GM19239 (cell line): ENCODE measurements around the gene NSUN2.

Source experiments
- DNase-seq: peaks from one replicate; pipeline ENCODE4 v3.0.0; 2011; ENCODE audit warnings: low spot score; ENCODE audit not compliant: insufficient read length
- FAIRE-seq: peaks from 2 replicates; lab custom pipeline; 2011; peaks lifted over from hg19 to GRCh38; lab: Jason Lieb, UNC

NSUN2 gene

GRCh38 chr5:6568889-6569288 lies 64.0 kb downstream of the NSUN2 start:
- no peak for DNase-seq
- no peak for FAIRE-seq

- no peak for DNase-seq
Observed at GRCh38 chr5:6568383-6568782, 64.5 kb downstream of the NSUN2 start.

GRCh38 chr5:6567835-6568234 lies 65.0 kb downstream of the NSUN2 start:
- DNase-seq (no peak), FAIRE-seq (no peak)

More at GRCh38 chr5:6568383-6568782, 64.5 kb downstream of the NSUN2 start:
- FAIRE-seq: no peak

GRCh38 chr5:6567068-6567467 lies 65.8 kb downstream of the NSUN2 start:
- DNase-seq: no peak
- no peak for FAIRE-seq

GRCh38 chr5:6565492-6565891 lies 67.4 kb downstream of the NSUN2 start:
- no peak for FAIRE-seq
- no peak for DNase-seq

GRCh38 chr5:6557807-6558575 lies 74.9 kb downstream of the NSUN2 start:
- no peak for DNase-seq
- FAIRE-seq: no peak

- DNase-seq: no peak
Observed at GRCh38 chr5:6556802-6557102, 76.1 kb downstream of the NSUN2 start.

GRCh38 chr5:6556089-6556801 lies 76.6 kb downstream of the NSUN2 start:
- FAIRE-seq (no peak), DNase-seq (no peak)

More at GRCh38 chr5:6556802-6557102, 76.1 kb downstream of the NSUN2 start:
- no peak for FAIRE-seq

- no peak for DNase-seq
- no peak for FAIRE-seq
Observed at GRCh38 chr5:6554812-6555211, 78.0 kb downstream of the NSUN2 start.

- FAIRE-seq (no peak), DNase-seq (no peak)
Observed at GRCh38 chr5:6553972-6554371, 78.9 kb downstream of the NSUN2 start.

- FAIRE-seq (no peak), DNase-seq (no peak)
Observed at GRCh38 chr5:6552612-6553011, 80.2 kb downstream of the NSUN2 start.

GRCh38 chr5:6551955-6552313 lies 80.9 kb downstream of the NSUN2 start:
- DNase-seq (no peak), FAIRE-seq (no peak)

- no peak for DNase-seq
- FAIRE-seq: no peak
Observed at GRCh38 chr5:6551287-6551954, 81.4 kb downstream of the NSUN2 start.

- no peak for DNase-seq
- no peak for FAIRE-seq
Observed at GRCh38 chr5:6550628-6551027, 82.2 kb downstream of the NSUN2 start.
